SK-N-SH treated with all-trans-retinoic acid at 6 μM for 48 hours (cell line): ENCODE data around the gene SHB.

ENCODE experiments used
- ATAC-seq: fragments of 200-7000 bp; cut with Tn5 transposase; 3 replicates; pipeline ENCODE4 v1.9.1; 2020; ENCODE audit warnings: mild to moderate bottlenecking, moderate library complexity
- ARNTL ChIP-seq: fragments of 450-650 bp; formaldehyde crosslinking; IDR thresholded peaks from 2 replicates; pipeline ENCODE4 v1.5.0; 2020; ENCODE audit warnings: low read depth, mild to moderate bottlenecking, moderate library complexity, borderline replicate concordance
- BACH2 ChIP-seq: fragments of 250-450 bp; sonication (Bioruptor Pico); IDR thresholded peaks from 2 replicates; pipeline ENCODE4 v1.9.0; 2021; ENCODE audit warnings: mild to moderate bottlenecking, borderline replicate concordance
- CSDC2 ChIP-seq: fragments of 250-450 bp; sonication (Bioruptor Pico); IDR thresholded peaks from 2 replicates; pipeline ENCODE4 v1.5.0; 2020; ENCODE audit warnings: mild to moderate bottlenecking, moderate library complexity
- ESRRG ChIP-seq: fragments of 250-450 bp; sonication (Bioruptor Pico); IDR thresholded peaks from 2 replicates; pipeline ENCODE4 v1.6.1; 2021; ENCODE audit warnings: mild to moderate bottlenecking
- GLIS3 ChIP-seq: fragments of 250-450 bp; sonication (Bioruptor Pico); IDR thresholded peaks from 2 replicates; pipeline ENCODE4 v1.5.0; 2020; ENCODE audit warnings: mild to moderate bottlenecking, moderate library complexity
- ISL1 ChIP-seq: fragments of 250-450 bp; sonication (Bioruptor Pico); IDR thresholded peaks from 2 replicates; pipeline ENCODE4 v2.1.2; 2022; ENCODE audit warnings: mild to moderate bottlenecking, moderate library complexity
- OSR1 ChIP-seq: fragments of 250-450 bp; sonication (Bioruptor Pico); IDR thresholded peaks from 2 replicates; pipeline ENCODE4 v1.8.0; 2022; ENCODE audit warnings: moderate library complexity, mild to moderate bottlenecking, inconsistent platforms
- PPARA ChIP-seq: fragments of 250-450 bp; sonication (Bioruptor Pico); IDR thresholded peaks from 2 replicates; pipeline ENCODE4 v1.5.0; 2020; ENCODE audit warnings: mild to moderate bottlenecking, borderline replicate concordance
- RARB ChIP-seq: fragments of 250-450 bp; sonication (Bioruptor Pico); IDR thresholded peaks from 2 replicates; pipeline ENCODE4 v1.8.0; 2021; ENCODE audit warnings: mild to moderate bottlenecking, moderate library complexity
- TCF4 ChIP-seq: fragments of 250-450 bp; sonication (Bioruptor Pico); IDR thresholded peaks from 2 replicates; pipeline ENCODE4 v1.8.0; 2021; ENCODE audit warnings: mild to moderate bottlenecking, moderate library complexity, borderline replicate concordance
- TOX ChIP-seq: fragments of 250-450 bp; sonication (Bioruptor Pico); IDR thresholded peaks from 2 replicates; pipeline ENCODE4 v1.8.0; 2021; ENCODE audit warnings: mild to moderate bottlenecking, moderate library complexity, borderline replicate concordance
- ZC3H10 ChIP-seq: fragments of 250-450 bp; sonication (Bioruptor Pico); IDR thresholded peaks from 2 replicates; pipeline ENCODE4 v1.5.1; 2021; ENCODE audit warnings: mild to moderate bottlenecking, moderate library complexity
- ZFP3 ChIP-seq: fragments of 250-450 bp; sonication (Bioruptor Pico); IDR thresholded peaks from 2 replicates; pipeline ENCODE4 v1.5.0; 2020; ENCODE audit warnings: mild to moderate bottlenecking, moderate library complexity
- ZFP30 ChIP-seq: fragments of 450-650 bp; formaldehyde crosslinking; IDR thresholded peaks from 2 replicates; pipeline ENCODE4 v1.5.0; 2022; ENCODE audit warnings: mild to moderate bottlenecking, moderate library complexity
- ZNF565 ChIP-seq: fragments of 450-650 bp; formaldehyde crosslinking; conservative IDR thresholded peaks from 2 replicates; pipeline ENCODE4 v1.5.0; 2020; ENCODE audit warnings: low read depth, mild to moderate bottlenecking, moderate library complexity
- ZNF70 ChIP-seq: fragments of 450-650 bp; formaldehyde crosslinking; IDR thresholded peaks from 2 replicates; pipeline ENCODE4 v1.5.0; 2020; ENCODE audit warnings: mild to moderate bottlenecking, moderate library complexity
- TF ChIP-seq, protein P1 (sequence below): fragments of 250-450 bp; sonication (Bioruptor Pico); IDR thresholded peaks from 2 replicates; pipeline ENCODE4 v1.5.1; 2021; ENCODE audit warnings: mild to moderate bottlenecking, moderate library complexity
- TF ChIP-seq, protein P2 (sequence below): fragments of 250-450 bp; sonication (Bioruptor Pico); IDR thresholded peaks from 2 replicates; pipeline ENCODE4 v1.5.0; 2020; ENCODE audit warnings: mild to moderate bottlenecking, moderate library complexity
- TF ChIP-seq, protein P3 (sequence below): fragments of 250-450 bp; sonication (Bioruptor Pico); IDR thresholded peaks from 2 replicates; pipeline ENCODE4 v1.8.0; 2021; ENCODE audit warnings: low read depth, mild to moderate bottlenecking, moderate library complexity, borderline replicate concordance
- TF ChIP-seq, protein P4 (sequence below): fragments of 250-450 bp; sonication (Bioruptor Pico); IDR thresholded peaks from 2 replicates; pipeline ENCODE4 v1.5.1; 2020; ENCODE audit warnings: low read depth, mild to moderate bottlenecking, moderate library complexity

The SHB gene

DNA sequence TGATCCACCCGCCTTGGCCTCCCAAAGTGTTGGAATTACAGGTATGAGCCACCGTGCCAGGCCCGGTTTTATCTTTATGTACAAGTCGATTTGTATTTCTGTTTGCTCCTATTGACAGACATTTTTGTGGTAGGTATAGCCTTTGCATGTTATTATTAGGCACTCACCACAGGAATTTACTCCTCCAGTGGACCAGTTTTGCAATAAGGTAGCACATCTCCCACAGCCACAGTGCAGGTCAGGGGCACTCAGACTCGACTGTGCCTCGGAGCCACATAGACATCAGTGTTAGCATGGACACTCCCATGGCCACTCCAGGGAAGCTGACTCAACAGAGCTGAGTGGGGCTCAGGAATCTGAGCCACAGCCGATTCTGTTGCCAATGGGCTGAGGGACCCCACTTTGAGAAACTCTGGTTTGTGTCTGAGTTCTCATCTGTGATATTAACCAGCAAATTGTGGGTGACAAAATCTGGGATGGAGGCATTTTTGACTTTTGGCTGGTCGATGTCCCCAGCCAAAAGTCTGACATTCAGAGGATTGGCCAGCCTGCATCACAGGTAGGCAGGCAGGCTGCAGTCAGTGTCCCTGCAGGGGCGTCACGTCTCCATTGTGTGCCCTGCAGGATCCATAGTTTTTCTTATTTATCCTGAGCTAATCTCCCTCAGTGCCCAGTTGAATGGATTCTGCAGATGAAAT, 15.0 kb upstream of the SHB start:
- ATAC-seq: no peak
- no peak for TF ChIP-seq ZFP30 (CRISPR knock-in tag)
- TF ChIP-seq PPARA: no peak
- TF ChIP-seq, protein P1, sequence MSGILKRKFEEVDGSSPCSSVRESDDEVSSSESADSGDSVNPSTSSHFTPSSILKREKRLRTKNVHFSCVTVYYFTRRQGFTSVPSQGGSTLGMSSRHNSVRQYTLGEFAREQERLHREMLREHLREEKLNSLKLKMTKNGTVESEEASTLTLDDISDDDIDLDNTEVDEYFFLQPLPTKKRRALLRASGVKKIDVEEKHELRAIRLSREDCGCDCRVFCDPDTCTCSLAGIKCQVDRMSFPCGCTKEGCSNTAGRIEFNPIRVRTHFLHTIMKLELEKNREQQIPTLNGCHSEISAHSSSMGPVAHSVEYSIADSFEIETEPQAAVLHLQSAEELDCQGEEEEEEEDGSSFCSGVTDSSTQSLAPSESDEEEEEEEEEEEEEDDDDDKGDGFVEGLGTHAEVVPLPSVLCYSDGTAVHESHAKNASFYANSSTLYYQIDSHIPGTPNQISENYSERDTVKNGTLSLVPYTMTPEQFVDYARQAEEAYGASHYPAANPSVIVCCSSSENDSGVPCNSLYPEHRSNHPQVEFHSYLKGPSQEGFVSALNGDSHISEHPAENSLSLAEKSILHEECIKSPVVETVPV (CRISPR knock-in tag): no peak
- TF ChIP-seq ZFP3 (CRISPR knock-in tag): no peak
- TF ChIP-seq, protein P2, sequence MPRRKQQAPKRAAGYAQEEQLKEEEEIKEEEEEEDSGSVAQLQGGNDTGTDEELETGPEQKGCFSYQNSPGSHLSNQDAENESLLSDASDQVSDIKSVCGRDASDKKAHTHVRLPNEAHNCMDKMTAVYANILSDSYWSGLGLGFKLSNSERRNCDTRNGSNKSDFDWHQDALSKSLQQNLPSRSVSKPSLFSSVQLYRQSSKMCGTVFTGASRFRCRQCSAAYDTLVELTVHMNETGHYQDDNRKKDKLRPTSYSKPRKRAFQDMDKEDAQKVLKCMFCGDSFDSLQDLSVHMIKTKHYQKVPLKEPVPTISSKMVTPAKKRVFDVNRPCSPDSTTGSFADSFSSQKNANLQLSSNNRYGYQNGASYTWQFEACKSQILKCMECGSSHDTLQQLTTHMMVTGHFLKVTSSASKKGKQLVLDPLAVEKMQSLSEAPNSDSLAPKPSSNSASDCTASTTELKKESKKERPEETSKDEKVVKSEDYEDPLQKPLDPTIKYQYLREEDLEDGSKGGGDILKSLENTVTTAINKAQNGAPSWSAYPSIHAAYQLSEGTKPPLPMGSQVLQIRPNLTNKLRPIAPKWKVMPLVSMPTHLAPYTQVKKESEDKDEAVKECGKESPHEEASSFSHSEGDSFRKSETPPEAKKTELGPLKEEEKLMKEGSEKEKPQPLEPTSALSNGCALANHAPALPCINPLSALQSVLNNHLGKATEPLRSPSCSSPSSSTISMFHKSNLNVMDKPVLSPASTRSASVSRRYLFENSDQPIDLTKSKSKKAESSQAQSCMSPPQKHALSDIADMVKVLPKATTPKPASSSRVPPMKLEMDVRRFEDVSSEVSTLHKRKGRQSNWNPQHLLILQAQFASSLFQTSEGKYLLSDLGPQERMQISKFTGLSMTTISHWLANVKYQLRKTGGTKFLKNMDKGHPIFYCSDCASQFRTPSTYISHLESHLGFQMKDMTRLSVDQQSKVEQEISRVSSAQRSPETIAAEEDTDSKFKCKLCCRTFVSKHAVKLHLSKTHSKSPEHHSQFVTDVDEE (CRISPR knock-in tag): no peak
- TF ChIP-seq ESRRG (CRISPR knock-in tag): no peak
- no peak for TF ChIP-seq CSDC2 (CRISPR knock-in tag)
- TF ChIP-seq OSR1: no peak
- no peak for TF ChIP-seq BACH2 (CRISPR knock-in tag)
- TF ChIP-seq RARB (CRISPR knock-in tag): no peak
- no peak for TF ChIP-seq ZC3H10 (CRISPR knock-in tag)

DNA sequence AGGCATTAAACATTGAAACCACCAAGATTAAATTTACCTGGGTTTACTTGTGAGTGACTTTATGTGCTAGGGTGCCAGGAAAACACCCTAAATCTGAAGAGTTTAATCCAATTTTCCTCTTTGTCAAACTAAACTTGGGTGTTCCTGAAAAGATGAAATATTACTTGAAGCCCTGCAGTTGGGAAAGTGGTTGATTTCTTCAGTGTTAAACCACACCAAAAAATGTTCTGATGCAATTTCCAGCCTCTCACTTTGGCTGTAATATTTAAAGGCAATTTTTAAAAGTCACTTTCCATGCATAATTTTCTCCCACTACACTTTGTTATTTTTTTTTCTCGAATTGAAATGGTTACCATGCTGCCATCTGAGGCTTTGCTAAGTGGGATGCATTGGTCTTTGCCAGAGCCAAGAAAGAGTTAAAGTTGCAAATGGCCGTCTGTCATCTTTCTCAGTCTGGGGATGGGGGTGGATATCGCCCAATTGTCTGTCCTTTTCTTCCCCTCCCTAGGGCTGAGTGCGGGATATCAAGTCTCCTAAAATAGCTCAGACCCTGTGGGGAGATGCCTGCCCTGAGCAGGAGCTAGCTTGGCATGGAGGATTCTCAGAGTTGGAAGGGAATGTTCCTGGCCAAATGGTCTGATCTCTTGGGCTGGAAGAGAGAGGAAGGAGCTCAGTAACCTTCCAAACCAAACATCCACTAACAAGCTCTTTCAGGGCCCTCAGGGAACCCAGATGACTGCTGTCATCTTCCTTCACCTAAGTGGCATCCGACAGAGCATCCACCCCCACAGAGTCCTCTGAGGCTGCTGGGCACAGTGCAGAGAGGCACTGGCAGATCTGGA, 13.6 kb upstream of the SHB start:
- TF ChIP-seq ESRRG (CRISPR knock-in tag): no peak
- ATAC-seq: no peak

DNA sequence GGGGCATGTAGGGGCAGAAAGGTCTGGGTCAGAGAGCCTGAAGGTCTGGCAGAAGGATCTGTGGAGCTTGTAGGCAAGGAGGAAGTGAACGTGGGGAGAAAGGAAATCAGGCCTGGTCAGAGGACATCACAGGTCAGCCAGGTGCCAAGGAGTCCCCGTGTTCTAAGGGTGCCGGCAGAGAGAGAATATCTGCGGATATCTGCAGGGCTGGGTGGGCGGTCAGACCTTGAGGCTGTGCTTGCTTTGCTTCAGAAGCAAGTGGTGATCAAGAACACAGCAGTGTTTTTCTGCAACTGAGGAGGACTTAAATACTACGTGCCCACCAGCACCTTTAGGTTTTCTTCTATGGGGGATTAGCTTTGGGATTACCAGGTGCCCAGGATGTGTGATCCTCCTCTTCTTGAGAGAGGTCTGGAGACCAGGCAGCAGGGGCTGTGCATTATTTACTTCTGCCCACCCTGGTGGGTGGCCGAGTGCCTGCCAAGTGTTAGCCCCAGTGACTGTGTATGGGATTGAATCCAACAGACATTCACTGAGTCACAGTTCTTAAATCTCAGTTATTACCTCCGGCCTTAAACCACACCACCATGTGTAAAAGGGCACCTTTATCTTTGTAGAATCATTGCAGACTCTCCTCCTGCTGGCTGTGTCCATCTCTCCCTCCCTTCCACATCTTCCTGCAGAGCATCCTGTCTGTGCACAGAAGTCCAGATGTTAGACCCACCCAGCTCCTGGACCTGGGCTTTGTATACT, 12.5 kb upstream of the SHB start:
- ATAC-seq: peak; percentile 24; the same call in 2 of the 3 replicates
- TF ChIP-seq TOX (CRISPR knock-in tag) (no peak), CSDC2 (CRISPR knock-in tag) (no peak), ESRRG (CRISPR knock-in tag) (no peak), GLIS3 (no peak), TCF4 (CRISPR knock-in tag) (no peak), BACH2 (CRISPR knock-in tag) (no peak)
- TF ChIP-seq, protein P3, sequence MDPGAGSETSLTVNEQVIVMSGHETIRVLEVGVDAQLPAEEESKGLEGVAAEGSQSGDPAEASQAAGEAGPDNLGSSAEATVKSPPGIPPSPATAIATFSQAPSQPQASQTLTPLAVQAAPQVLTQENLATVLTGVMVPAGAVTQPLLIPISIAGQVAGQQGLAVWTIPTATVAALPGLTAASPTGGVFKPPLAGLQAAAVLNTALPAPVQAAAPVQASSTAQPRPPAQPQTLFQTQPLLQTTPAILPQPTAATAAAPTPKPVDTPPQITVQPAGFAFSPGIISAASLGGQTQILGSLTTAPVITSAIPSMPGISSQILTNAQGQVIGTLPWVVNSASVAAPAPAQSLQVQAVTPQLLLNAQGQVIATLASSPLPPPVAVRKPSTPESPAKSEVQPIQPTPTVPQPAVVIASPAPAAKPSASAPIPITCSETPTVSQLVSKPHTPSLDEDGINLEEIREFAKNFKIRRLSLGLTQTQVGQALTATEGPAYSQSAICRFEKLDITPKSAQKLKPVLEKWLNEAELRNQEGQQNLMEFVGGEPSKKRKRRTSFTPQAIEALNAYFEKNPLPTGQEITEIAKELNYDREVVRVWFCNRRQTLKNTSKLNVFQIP (CRISPR knock-in tag): no peak

DNA sequence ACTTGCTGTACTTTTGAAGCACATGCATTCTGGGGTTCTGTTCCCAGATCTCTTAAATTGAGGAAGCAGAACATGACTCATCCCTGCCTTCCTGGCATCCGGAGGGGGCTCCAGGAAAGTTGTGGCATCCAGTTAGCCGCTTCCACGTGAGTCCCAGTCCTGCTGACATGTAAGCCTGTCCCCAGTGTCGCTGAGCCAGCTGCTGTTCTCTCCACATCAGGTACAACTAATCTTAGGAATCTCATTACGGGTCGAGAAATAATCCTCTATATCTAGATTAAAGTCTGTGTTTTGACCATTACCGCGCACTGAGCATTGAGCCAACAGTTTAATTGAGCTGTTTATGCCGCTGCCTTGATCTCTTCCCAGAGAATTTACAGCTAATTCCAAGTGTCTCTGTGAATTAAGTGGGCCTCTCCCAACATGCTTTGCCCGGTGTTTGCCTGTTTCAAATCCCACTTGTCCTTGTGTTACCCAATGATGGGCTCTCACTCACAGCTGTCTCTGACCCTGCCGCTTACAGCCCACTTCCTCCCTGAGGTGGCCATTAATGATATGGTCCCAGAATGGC, 10.5 kb upstream of the SHB start:
- peak; percentile 75 for ATAC-seq
- TF ChIP-seq ESRRG (CRISPR knock-in tag) (no peak), ZC3H10 (CRISPR knock-in tag) (no peak), CSDC2 (CRISPR knock-in tag) (no peak), OSR1 (no peak), ZNF70 (CRISPR knock-in tag) (no peak), TCF4 (CRISPR knock-in tag) (no peak), ARNTL (CRISPR knock-in tag) (no peak), ISL1 (no peak), ZNF565 (CRISPR knock-in tag) (no peak), GLIS3 (no peak), PPARA (no peak)
- TF ChIP-seq, protein P4, sequence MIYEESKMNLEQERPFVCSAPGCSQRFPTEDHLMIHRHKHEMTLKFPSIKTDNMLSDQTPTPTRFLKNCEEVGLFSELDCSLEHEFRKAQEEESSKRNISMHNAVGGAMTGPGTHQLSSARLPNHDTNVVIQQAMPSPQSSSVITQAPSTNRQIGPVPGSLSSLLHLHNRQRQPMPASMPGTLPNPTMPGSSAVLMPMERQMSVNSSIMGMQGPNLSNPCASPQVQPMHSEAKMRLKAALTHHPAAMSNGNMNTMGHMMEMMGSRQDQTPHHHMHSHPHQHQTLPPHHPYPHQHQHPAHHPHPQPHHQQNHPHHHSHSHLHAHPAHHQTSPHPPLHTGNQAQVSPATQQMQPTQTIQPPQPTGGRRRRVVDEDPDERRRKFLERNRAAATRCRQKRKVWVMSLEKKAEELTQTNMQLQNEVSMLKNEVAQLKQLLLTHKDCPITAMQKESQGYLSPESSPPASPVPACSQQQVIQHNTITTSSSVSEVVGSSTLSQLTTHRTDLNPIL (CRISPR knock-in tag): no peak
- TF ChIP-seq, protein P3 (CRISPR knock-in tag): no peak
- TF ChIP-seq, protein P2 (CRISPR knock-in tag): no peak
